Natural killer cell treated with Interleukin-12 subunit alpha and Interleukin-12 subunit beta and Interleukin-15 and Interleukin-18, amount 100 ng/mL, for 72 hours (primary cell): ENCODE measurements around the gene CEBPA. TPM values are rescaled to one million over a fixed set of nuclear protein-coding genes. Genes with fewer than 3 reads are reported as not detected.
A peak's percentile ranks its signal among the peaks of the same experiment; 100 is the strongest.

Experiments used
- ATAC-seq, 2 donors: fragments of 150-1000 bp; cut with Tn5 transposase in 1 of 2; sonication (Bioruptor Pico), chemical (Tn5 transposase) in 1 of 2; 2 replicates each; pipeline ENCODE4 v1.10.0; 2021
- DNase-seq: peaks from one replicate; pipeline ENCODE4 v3.0.0; 2022; ENCODE audit warnings: low spot score
- H3K27ac Mint-ChIP-seq, 2 donors: 1 replicate in 1 of 2; 2 replicates in 1 of 2; pipeline ENCODE4 v1.8.0; 2022; ENCODE audit warnings: mixed read lengths in 2 of 2, mild to moderate bottlenecking in 1 of 2, moderate library complexity in 1 of 2
- H3K27me3 Mint-ChIP-seq, 2 donors: 1 replicate in 1 of 2; 2 replicates in 1 of 2; pipeline ENCODE4 v1.8.0; 2022; ENCODE audit warnings: mixed read lengths in 2 of 2
- H3K36me3 Mint-ChIP-seq: one replicate; pipeline ENCODE4 v1.8.0; 2022; ENCODE audit warnings: mixed read lengths
- H3K4me1 Mint-ChIP-seq, 2 donors: 1 replicate in 1 of 2; 2 replicates in 1 of 2; pipeline ENCODE4 v1.8.0; 2022; ENCODE audit warnings: low read depth in 2 of 2, mixed read lengths in 2 of 2, mild to moderate bottlenecking in 1 of 2
- H3K4me3 Mint-ChIP-seq: one replicate; pipeline ENCODE4 v1.8.0; 2022; ENCODE audit warnings: mixed read lengths
- H3K9me3 Mint-ChIP-seq: 2 replicates; pipeline ENCODE4 v1.8.0; 2022; ENCODE audit warnings: mixed read lengths
- total RNA-seq, 2 donors: library from RNA; stranded (reverse); gene quantifications; one replicate each; pipeline ENCODE4 v1.2.3, GENCODE V29; 2022

Gene CEBPA
- total RNA-seq, 2 donors from 2014 or later = 1.3 to 1.9 TPM

GRCh38 chr19:33284146-33284643 is 18.1 kb downstream of the CEBPA start:
- Mint-ChIP-seq H3K27me3 (no peaks in the 10 kb centered on the region), H3K9me3 (peaks cover 4% of the 10 kb centered on the region), H3K4me3 (no peak overlapping the region), H3K4me1 (peaks cover 28 to 29% of the 10 kb centered on the region in 2 donors), H3K36me3 (peaks cover 15% of the 10 kb centered on the region), H3K27ac (no peak overlapping the region)
- DNase-seq (no peak), ATAC-seq (no peak)

- peaks cover 9% of the 10 kb centered on the region for H3K36me3 Mint-ChIP-seq
- H3K27ac Mint-ChIP-seq = no peak overlapping the region
- H3K27me3 Mint-ChIP-seq = no peaks in the 10 kb centered on the region
- H3K9me3 Mint-ChIP-seq = no peaks in the 10 kb centered on the region
- DNase-seq (no peak), ATAC-seq (no peak)
- peaks cover 28 to 29% of the 10 kb centered on the region in 2 donors for H3K4me1 Mint-ChIP-seq
- H3K4me3 Mint-ChIP-seq = no peak overlapping the region
These were observed 18.7 kb downstream of the CEBPA start for GRCh38 chr19:33283589-33283988.

- H3K27ac Mint-ChIP-seq = no peak overlapping the region
- no peak for DNase-seq
- peaks cover 18 to 19% of the 10 kb centered on the region in 2 donors for H3K4me1 Mint-ChIP-seq
- H3K36me3 Mint-ChIP-seq = no peaks in the 10 kb centered on the region
- H3K27me3 Mint-ChIP-seq = no peaks in the 10 kb centered on the region
- H3K9me3 Mint-ChIP-seq = no peaks in the 10 kb centered on the region
- H3K4me3 Mint-ChIP-seq = no peak overlapping the region
- ATAC-seq = no peak
These were observed 20.2 kb downstream of the CEBPA start for GRCh38 chr19:33282036-33282671.

DNA sequence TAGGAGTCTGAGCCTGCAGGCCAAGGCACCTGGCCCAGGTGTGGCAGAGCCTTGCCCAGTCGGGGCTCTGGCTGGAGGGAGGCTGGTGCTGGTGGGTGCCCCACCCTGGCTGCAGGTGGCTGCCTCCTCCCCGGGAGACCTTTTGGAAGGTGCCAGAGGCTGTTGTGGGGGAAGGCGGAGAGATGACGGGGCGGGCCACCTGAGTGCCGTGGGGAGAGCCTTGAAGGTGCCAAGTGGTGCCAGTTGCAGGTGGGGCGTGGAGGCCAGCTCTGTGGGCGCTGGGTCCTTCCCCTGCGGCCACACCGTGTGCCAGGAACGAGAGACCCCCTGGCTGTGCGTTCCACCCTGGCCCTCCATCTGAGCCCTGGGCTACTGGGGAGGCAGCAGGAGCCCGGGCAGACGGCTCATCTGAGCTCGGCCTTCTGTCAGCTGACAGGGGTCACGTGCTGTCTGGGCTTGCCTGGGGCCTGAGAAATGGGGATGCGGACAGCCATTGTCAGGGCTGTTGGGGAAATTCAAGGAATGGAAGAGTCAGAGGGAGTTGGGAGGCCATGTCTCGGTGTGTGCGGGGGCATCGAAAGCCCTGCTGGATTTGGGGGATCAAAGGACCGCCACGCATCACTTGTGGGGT is 20.9 kb downstream of the CEBPA start:
- no peak for DNase-seq
- Mint-ChIP-seq H3K4me1 (peaks cover 11 to 13% of the 10 kb centered on the region in 2 donors), H3K27me3 (no peaks in the 10 kb centered on the region), H3K27ac (no peak overlapping the region), H3K4me3 (no peak overlapping the region), H3K9me3 (no peaks in the 10 kb centered on the region), H3K36me3 (no peaks in the 10 kb centered on the region)
- no peak for ATAC-seq

DNA sequence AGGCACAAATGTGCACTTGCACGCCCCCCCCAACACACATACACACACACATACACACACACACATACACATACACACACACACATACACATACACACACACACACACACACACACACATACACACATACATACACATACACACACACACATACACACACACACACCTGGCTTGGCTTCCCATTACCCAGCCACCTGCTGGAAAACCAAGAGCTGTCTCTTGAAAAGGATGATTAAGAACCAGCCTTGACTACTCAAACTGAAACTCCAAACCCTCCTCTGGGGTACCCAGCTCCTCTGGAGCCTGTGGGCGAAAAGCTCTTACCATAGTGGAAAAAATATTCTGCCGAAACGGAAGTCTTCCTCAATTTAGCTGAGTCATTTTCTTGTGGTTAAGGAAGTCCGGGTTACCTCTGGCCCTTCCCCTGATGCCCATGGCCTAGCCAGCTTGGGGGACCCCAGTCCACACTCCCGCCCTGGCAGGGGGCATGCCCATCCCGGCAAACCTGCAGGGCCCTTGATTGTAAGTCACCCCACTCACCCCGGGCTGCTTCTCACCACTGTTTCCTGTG is 21.9 kb downstream of the CEBPA start:
- ATAC-seq (peak; percentile 49 to 74), DNase-seq (no peak)
- Mint-ChIP-seq H3K4me1 (peaks cover 8 to 9% of the 10 kb centered on the region in 2 donors), H3K27me3 (no peaks in the 10 kb centered on the region), H3K4me3 (peak overlapping the region; percentile 4), H3K27ac (peak overlapping the region in 1 of 2 donors; percentile 1), H3K36me3 (no peaks in the 10 kb centered on the region), H3K9me3 (no peaks in the 10 kb centered on the region)

DNA sequence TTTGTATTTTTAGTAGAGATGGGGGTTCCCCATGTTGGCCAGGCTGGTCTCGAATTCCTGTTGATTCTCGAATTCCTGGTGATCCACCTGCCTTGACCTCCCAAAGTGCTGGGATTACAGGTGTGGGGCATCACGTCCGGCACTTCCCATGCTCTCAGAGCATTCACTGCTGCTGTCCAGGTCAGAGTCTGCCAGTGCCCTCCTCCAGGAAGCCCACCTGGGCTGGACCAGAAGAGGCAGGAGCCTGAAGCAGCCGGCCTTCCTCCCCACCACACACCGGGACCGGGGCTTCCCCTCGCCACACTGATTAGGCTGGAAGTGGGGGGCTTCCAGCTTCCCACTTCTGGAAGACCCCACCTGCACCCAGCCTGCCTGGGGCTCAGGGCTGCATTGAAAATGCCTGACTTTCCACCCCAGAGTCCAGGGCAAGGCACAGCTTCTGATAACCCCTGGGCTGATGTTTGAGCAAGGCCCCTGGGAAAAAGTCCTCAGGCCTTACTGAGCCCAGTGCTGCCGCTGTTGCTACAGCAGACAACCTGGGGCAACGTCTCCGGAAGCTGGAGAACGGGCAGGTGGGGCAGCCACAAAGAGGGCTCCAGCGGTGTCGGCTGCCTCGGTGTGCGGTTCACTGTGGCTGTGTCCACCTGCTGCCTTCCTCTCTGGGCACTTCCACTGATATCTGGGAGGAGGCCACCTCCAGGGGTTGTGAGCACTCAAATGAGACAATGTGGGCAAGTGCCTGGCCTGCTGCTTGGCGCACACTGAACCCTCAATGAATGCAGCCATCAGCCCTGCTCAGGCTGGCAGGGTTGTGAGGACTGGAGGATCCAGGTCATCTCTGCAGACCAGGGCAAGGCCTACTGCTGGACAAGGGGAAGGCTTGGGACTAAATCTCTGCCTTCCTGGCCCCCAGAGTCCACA is 22.6 kb downstream of the CEBPA start:
- Mint-ChIP-seq H3K36me3 (no peaks in the 10 kb centered on the region), H3K4me3 (peak overlapping the region; percentile 4), H3K9me3 (no peaks in the 10 kb centered on the region), H3K27ac (peak overlapping the region in 1 of 2 donors; percentile 1), H3K4me1 (peaks cover 8 to 9% of the 10 kb centered on the region in 2 donors), H3K27me3 (no peaks in the 10 kb centered on the region)
- DNase-seq (no peak), ATAC-seq (no peak)

- no peaks in the 10 kb centered on the region for H3K36me3 Mint-ChIP-seq
- ATAC-seq (no peak), DNase-seq (no peak)
- no peaks in the 10 kb centered on the region for H3K27me3 Mint-ChIP-seq
- no peak overlapping the region for H3K4me3 Mint-ChIP-seq
- no peaks in the 10 kb centered on the region for H3K9me3 Mint-ChIP-seq
- peaks cover 13 to 16% of the 10 kb centered on the region in 2 donors for H3K4me1 Mint-ChIP-seq
- H3K27ac Mint-ChIP-seq = no peak overlapping the region
These were observed 23.7 kb downstream of the CEBPA start for GRCh38 chr19:33278403-33279269.

- no peak for ATAC-seq
These were observed 24.3 kb downstream of the CEBPA start for GRCh38 chr19:33278023-33278402.

GRCh38 chr19:33277434-33277833 is 24.9 kb downstream of the CEBPA start:
- H3K9me3 Mint-ChIP-seq = no peaks in the 10 kb centered on the region
- DNase-seq (no peak), ATAC-seq (no peak)
- H3K4me1 Mint-ChIP-seq = peaks cover 16 to 17% of the 10 kb centered on the region in 2 donors
- H3K4me3 Mint-ChIP-seq = no peak overlapping the region
- H3K36me3 Mint-ChIP-seq = no peaks in the 10 kb centered on the region
- H3K27ac Mint-ChIP-seq = no peak overlapping the region
- H3K27me3 Mint-ChIP-seq = no peaks in the 10 kb centered on the region

More at GRCh38 chr19:33278023-33278402, 24.3 kb downstream of the CEBPA start:
- peaks cover 15 to 16% of the 10 kb centered on the region in 2 donors for H3K4me1 Mint-ChIP-seq
- H3K9me3 Mint-ChIP-seq = no peaks in the 10 kb centered on the region
- H3K36me3 Mint-ChIP-seq = no peaks in the 10 kb centered on the region
- no peak overlapping the region for H3K27ac Mint-ChIP-seq
- H3K27me3 Mint-ChIP-seq = no peaks in the 10 kb centered on the region
- DNase-seq = no peak
- no peak overlapping the region for H3K4me3 Mint-ChIP-seq

- Mint-ChIP-seq H3K4me3 (no peak overlapping the region), H3K27ac (no peak overlapping the region), H3K4me1 (peaks cover 16 to 17% of the 10 kb centered on the region in 2 donors), H3K9me3 (no peaks in the 10 kb centered on the region), H3K27me3 (no peaks in the 10 kb centered on the region), H3K36me3 (no peaks in the 10 kb centered on the region)
- no peak for ATAC-seq
- DNase-seq = no peak
These were observed 26.3 kb downstream of the CEBPA start for GRCh38 chr19:33275933-33276619.

GRCh38 chr19:33275559-33275932 is 26.8 kb downstream of the CEBPA start:
- Mint-ChIP-seq H3K4me1 (peaks cover 14 to 16% of the 10 kb centered on the region in 2 donors), H3K4me3 (no peak overlapping the region), H3K27ac (no peak overlapping the region), H3K27me3 (no peaks in the 10 kb centered on the region), H3K36me3 (no peaks in the 10 kb centered on the region), H3K9me3 (no peaks in the 10 kb centered on the region)
- ATAC-seq (no peak), DNase-seq (no peak)

DNA sequence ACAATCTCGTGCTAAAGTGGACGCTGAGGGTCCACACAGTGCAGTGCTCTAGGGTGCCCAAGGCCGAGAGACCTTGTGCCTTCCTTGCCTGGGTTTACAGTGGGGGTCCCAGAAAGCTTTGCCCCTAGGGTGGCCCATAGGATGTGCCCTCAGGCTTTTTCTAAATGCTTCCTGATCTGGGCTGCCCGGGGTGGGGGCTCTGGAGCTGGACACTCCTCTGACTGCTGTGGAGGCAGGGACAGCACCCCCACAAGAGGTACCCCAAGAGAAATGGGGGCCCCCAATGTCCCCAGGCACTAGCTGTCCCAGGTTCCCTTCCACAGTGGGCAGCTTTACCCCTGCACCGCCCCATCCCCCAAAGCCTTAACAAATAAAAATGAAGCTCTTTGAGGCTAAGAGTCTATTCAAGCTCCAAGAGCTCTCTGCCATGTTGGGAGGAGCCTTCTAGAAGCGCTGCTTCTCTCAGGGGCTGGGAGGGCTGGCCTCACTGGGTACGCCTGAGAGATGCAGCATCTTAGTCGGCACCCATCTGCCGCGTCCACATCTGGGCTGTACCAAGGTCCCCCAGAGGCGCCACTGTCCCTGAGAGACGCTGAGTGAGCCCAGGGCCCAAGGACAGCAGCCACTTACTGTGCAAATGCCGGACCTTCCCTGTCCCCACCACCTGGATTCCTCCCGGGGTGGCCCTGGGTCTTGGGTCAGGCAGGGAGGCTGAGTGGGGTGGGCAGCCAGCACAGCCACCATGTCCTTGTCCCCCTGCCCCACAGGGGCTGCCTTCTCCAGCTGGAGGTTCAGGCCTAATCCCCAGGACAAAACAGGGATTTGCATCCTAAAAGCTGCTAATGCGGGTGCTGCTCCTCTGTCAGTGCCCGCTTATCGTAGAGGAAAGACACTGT is 27.4 kb downstream of the CEBPA start:
- no peak overlapping the region for H3K27ac Mint-ChIP-seq
- no peaks in the 10 kb centered on the region for H3K27me3 Mint-ChIP-seq
- peaks cover 8 to 9% of the 10 kb centered on the region in 2 donors for H3K4me1 Mint-ChIP-seq
- H3K9me3 Mint-ChIP-seq = no peaks in the 10 kb centered on the region
- ATAC-seq (no peak), DNase-seq (no peak)
- no peak overlapping the region for H3K4me3 Mint-ChIP-seq
- no peaks in the 10 kb centered on the region for H3K36me3 Mint-ChIP-seq
